Measurements from ENCODE around the gene SHKBP1.
"Not testable (repeated sequence)": the region's sequence is repeated elsewhere in the genome, so short reads cannot be mapped to it uniquely, and the experiment has no call there.

The SHKBP1 gene

DNA sequence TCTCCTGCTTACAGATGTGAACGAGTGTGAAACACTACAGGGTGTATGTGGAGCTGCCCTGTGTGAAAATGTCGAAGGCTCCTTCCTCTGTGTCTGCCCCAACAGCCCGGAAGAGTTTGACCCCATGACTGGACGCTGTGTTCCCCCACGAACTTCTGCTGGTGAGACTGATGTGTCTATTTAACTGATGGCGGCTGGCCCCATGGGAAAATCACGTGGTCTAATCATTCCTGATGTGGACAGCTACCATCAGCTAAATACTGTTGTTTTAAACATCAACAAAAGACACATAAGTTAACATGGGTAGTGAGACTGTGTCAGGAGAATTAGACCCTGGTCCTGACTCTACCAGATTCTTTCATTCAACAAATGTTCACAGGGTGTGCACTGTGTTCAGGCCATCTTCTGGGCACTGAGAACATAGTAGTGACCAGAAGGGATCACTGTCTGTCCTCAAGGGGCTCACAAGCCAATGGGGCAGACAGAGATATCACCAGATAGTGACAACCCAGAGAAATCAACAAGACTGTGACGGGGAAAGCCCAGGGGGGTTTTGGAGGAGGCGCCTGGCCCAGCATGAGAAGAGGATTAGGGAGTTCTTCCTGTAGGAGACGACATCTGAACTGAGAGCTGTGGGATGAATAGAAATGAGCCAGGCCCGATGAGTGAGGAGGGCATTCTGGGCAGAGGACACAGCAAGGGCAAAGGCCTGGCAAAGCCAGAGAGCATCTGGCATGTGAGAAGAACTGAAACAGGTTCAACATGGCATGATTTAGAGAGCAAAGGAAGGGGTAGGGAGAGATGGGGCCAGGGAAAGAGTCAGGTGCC lies 42.9 kb downstream of the SHKBP1 start:
- no peak for DNase-seq

DNA sequence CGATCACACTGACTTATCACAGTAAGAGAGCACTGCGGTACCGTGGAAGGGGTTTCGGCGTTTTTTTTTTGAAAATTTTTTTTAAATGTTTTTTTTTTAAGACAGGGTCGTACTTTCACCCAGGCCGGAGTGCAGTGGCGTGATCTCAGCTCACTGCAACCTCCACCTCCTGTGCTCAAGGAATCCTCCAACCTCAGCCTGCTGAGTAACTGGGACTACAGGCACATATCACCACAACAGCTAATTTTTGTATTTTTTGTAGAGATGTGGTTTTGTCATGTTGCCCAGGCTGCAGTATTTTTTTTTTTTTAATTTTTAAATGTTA lies 43.5 kb downstream of the SHKBP1 start:
- no peak for DNase-seq

DNA sequence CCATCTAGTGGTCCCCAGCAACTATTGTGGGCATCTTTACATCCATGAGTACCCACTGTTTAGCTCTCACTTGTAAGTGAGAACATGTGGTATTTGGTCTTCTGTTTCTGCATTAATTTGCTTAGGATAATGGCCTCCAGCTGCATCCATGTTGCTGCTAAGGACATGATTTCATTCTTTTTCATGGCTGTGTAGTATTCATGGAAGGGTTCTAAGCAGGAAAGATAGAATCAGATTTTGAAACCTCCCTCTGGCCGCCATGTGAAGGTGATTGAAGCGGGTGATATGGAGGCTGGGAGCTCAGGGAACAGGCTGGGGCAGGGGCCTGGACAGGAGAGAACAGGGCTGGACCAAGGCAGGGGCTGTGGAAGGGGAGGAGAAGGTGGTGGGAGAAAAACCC lies 44.6 kb downstream of the SHKBP1 start:
- no peak for DNase-seq

DNA sequence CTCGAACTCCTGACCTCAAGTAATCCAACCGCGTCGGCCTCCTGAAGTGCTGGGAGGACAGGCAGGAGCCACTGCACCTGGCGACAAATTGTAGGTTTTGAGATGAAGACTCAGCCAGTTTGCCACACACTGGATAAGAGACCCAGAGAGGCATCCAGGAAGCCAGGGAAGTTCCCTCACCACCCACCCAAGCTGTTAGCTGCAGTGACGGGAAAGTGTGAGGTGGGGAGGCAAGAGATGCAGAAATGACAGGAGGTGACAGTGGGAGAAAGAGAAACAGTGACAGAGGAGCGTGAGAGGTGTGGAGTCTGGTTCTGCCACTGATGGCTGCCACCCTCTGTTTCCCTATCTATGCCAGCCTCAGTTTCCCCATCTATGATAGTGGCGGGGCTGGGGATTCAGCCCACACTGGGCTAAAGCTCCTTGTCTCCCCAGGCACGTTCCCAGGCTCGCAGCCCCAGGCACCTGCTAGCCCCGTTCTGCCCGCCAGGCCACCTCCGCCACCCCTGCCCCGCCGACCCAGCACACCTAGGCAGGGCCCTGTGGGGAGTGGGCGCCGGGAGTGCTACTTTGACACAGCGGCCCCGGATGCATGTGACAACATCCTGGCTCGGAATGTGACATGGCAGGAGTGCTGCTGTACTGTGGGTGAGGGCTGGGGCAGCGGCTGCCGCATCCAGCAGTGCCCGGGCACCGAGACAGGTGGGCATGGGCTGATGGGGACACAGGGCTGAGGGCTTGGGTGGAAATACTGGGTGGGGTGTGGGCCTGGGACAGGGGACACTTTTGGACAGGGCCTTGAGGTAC lies 45.5 kb downstream of the SHKBP1 start:
- no peak for DNase-seq

DNA sequence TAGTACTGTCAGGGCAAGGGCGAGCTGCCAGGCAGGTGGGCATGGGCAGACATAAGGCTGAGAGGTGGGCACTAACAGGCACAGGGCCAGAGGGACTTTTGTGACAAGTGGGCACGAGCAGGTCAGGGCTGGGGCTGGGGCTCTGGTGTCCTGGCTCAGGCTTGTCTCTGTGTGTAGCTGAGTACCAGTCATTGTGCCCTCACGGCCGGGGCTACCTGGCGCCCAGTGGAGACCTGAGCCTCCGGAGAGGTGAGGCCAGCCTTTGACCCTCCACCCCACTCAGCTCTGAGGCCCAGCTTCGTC lies 46.1 kb downstream of the SHKBP1 start:
- DNase-seq, result no peak

DNA sequence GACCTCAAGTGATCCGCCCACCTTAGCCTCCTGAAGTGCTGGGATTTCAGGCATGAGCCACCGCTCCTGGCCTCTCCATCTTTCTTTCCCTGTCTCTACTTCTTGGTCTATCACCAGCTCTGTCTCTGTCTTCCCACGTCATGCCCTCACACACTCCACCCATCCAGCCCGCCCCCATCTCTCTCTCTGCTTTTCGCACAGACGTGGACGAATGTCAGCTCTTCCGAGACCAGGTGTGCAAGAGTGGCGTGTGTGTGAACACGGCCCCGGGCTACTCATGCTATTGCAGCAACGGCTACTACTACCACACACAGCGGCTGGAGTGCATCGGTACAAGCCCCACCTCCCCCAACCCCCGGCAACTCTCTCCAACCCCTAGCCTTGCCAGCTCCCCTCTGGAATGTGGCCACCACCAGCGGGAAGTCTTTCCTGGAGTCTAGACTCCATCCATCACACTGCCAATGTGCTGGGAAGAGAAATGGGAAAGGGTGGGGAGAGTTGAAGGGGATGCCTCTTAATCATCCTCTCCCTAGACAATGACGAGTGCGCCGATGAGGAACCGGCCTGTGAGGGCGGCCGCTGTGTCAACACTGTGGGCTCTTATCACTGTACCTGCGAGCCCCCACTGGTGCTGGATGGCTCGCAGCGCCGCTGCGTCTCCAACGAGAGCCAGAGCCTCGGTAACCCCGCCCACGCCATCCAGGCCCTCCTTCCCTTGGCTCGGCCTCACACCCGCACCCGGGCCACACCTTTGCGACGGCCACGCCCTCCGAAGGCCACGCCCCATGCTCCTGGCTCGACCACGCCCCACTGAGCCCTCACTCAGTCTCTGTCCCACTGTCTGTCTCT lies 47.0 kb downstream of the SHKBP1 start:
- peak; percentile 87 for DNase-seq

DNA sequence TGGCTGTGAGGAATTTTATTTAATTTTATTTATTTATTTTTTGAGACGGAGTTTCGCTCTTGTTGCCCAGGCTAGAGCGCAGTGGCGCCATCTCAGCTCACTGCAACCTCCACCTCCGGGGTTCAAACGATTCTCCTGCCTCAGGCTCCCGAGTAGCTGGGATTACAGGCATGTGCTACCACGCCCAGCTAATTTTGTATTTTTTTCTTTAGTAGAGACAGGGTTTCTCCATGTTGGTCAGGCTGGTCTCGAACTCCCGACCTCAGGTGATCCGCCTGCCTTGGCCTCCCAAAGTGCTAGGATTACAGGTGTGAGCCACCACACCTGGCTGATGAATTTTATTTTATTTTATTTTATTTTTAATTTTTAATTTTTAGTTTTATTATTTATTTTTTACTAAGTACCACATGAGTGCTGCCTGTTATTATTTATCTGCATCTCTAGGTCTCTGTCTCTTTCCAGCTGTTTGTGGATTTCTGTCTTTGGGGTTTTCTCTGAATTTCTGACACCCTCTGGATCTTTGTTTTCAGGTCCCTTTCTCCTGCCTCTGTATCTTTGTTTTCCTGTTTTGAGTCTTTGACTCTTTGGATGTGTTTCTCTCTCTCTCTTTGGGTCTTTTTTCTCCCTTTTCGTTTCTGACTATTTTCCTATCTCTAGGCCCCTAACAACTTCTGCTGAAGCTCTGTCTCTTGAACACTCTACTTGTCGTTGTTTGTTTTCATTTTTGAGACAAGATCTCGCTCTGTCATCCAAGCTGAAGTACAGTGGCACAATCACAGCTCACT lies 47.9 kb downstream of the SHKBP1 start:
- not testable (repeated sequence) for DNase-seq

DNA sequence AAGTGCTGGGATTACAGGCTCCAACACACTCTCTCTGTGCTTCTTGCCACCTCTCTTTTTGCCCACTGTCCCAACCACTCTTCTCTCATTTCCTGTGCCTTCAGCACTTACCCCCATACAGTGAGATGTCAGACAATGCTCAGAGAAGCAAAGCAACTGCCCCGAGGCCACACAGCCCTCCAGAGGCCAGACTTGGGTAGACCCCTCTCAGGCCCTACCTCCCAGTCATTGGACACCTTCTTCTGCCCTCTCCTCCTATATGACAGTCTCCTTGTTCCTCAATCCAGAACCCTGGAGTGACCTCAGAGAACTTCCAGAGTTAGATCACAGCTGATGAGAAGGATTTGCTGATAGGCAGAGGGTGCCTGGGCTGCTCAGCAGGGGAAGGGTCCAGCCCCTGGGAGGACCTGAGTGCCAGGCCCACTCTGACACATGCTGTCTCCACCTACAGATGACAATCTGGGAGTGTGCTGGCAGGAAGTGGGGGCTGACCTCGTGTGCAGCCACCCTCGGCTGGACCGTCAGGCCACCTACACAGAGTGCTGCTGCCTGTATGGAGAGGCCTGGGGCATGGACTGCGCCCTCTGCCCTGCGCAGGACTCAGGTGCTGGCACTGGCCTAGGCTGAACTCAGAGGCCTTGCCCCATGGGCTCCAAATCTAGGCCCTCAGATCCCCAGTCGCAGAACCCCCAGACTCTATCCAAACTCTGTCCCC lies 48.9 kb downstream of the SHKBP1 start:
- no peak for DNase-seq

DNA sequence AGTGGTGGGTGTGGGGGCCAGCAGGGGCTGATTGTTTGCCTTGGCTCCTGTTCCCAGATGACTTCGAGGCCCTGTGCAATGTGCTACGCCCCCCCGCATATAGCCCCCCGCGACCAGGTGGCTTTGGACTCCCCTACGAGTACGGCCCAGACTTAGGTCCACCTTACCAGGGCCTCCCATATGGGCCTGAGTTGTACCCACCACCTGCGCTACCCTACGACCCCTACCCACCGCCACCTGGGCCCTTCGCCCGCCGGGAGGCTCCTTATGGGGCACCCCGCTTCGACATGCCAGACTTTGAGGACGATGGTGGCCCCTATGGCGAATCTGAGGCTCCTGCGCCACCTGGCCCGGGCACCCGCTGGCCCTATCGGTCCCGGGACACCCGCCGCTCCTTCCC lies 50.2 kb downstream of the SHKBP1 start:
- no peak for DNase-seq

DNA sequence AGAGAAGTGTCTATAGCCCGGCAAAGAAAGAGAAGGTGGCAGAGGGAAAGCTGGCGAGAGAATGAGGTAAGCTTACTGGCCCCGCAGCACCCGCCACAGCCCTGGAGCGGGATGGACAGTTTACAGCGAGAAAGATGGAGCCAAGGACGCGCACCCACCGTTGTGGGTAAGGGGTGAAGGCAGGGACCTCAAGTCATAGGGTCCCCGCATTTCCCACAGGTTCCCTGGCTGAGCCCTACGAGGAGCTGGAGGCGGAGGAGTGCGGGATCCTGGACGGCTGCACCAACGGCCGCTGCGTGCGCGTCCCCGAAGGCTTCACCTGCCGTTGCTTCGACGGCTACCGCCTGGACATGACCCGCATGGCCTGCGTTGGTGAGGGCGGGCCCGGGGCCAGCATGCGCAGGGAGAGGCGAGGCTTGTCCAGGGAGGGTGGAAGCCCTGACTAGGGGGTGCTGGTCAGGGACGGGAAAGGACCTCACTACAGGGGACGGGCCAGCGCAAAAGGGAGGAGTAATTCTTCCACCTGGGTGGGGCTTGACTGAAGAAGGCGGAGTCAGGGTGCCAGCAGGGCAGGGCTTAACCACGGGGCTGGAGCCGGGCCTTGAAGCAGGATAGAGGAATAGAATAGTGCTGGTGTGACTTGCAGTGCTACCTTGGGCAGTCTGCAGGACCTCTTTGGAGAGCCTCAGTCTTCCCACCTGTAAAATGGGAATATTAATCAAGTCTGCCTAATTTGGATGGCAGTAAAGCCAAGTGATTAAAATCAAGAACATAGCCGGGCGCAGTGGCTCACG lies 51.0 kb downstream of the SHKBP1 start:
- DNase-seq, result no peak

DNA sequence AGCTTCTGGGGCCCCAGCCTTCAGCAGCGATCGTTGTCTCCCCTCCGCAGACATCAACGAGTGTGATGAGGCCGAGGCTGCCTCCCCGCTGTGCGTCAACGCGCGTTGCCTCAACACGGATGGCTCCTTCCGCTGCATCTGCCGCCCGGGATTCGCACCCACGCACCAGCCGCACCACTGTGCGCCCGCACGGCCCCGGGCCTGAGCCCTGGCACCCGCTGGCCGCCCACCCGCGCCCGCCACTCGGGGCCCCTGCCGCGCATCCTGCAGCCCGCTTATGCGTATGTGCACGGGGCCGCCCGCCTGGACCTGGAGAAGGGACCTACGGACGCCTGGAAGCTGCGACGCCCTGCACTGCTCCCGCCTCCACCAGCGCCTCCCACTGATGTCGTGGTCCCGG lies 52.7 kb downstream of the SHKBP1 start:
- DNase-seq, result no peak

DNA sequence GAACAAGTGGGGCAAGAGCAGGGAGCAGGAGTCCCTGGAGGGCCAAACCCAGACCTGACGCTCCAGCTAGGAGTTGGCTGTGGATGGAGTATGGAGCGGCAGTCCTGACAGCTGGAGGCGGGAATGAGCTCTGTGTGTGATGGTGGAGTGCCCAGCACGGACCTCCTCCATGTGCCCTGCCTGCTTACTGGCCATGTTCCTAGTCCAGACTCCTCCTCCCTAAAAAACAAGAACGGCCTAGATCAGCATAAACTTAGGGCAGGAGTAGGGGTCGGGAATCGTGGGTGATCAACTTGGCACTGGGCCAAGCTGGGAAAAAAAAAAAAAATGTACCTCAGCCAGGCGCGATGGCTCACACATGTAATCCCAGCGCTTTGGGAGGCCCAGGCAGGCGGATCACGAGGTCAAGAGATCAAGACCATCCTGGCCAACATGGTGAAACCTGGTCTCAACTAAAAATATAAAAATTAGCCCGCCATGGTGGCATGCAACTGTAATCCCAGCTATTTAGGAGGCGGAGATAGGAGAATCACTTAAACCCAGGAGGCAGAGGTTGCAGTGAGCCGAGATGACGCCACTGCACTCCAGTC lies 54.0 kb downstream of the SHKBP1 start:
- DNase-seq, result no peak

DNA sequence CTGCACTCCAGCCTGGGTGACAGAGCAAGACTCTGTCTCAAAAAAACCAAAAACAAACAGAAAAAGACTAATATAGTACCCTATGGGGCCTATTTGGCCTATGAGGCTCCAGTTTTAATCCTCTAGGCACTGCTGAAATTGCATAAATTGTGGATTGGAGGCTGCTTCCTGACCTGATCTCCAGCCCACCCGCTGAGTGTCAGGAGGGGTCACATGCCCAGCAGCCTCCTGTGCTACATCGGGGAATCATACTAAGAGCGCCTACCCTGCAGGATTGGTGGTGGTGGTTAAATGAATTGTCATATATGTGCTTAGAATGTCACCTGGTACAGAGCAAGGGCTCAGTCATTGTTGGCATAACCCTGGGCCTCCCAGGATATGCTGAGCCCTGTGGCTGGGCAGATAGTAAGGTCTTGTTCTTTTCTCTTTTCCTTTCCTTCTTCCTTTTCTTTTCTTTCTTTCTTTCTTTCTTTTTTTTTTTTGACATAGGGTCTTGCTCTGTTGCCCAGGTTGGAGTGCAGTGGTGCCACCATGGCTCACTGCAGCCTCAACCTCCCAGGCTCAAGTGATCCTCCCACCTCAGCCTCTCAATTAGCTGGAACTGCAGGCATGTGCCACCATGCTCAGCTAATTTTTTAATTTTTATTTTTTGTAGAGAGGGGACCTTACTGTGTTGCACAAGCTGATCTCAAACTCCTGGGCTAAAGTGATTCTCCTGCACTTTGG lies 55.8 kb downstream of the SHKBP1 start:
- no peak for DNase-seq

DNA sequence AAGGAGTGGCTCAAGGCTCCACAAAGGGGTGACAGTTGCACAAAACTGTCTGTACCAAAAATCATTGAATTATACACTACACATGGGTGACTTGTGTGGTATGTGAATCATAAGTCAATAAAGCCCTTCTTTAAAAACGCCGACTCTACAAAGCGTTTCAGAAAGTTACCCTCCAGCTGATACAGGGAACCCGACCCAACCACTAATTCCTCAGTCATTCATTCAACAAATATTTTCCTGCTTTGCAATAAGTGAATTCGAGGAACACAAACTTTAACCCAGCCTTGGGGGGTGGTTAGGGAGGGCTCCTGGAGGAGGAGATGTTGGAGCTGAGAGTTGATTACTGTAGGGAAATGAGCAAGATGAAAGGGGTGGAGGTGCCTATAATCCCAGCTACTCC lies 56.5 kb downstream of the SHKBP1 start:
- no peak for DNase-seq

DNA sequence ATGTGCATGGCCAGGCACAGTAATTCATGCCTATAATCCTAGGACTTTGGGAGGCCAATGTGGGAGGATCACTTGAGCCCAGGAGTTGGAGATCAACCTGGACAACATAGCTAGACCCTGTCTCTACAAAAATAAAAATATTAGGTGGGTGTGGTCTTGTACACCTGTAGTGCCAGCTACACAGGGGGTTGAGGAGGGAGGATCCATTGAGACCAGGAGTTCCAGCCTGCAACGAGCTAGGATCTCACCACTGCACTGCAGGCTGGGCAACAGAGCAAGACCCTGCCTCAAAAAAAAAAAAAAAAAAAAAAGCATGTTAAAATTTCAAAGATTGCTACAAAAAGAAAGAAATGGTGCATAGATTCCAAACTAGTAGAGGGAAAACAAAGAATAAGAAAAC lies 61.7 kb downstream of the SHKBP1 start:
- DNase-seq, result no peak

DNA sequence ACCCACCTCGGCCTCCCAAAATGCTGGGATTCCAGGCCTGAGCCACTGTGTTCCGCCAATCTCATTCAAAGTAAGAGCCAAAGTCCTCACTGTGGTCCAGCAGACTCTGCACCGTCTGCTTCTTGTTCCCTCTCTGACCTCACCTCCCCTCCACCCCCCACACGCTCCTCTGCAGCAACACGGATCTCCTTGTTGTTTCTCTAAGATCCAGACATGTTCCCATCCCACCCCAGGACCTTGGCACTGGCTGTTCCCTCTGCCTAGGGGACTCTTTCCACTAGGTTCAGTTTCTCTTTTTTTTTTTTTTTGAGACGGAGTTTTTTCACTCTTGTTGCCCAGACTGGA lies 62.9 kb downstream of the SHKBP1 start:
- no peak for DNase-seq

DNA sequence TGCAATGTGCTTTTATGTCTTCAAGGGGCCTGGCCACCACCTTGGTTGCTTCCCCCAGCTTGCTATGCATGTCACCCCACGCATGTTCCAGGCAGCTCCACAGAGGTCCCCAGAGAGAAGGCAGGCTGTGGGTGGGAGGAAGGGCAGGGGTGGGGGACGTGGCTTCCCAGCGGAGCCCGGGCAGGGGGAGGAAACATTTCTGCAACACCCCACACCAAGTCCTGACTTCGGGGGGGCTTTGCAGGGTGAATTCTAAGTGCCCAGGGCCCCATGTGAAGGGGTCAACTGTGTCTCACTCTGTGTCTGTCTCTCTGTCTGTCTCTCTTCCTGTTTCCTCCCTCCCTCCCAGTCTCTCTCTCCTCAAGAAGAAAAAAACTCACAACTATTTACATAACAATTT lies 64.1 kb downstream of the SHKBP1 start:
- no peak for DNase-seq

Measured in NCI-H526 treated with DMSO at 0.1 percent for 48 hours (cell line).